Measurements from ENCODE around the gene WFDC5.

DNA sequence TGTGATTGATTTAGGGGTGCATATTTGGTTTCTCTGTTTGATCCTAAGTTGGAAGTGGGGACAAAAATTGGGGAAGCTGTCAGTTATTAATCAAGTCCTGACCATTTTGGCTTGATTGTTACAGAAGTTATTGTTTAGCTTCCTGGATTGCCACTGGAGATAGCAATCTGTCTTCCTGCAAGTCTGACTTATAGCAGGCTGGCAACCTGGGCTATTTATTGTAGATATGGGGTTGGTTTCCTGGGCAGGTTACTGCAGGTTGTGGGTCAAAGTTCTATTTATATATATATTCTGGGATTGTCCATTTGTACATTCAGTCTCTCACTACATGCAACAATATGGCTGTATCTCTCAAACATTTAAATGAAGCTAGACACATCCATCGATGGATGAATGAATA, 31.8 kb downstream of the WFDC5 start:
- TF ChIP-seq, protein P1, sequence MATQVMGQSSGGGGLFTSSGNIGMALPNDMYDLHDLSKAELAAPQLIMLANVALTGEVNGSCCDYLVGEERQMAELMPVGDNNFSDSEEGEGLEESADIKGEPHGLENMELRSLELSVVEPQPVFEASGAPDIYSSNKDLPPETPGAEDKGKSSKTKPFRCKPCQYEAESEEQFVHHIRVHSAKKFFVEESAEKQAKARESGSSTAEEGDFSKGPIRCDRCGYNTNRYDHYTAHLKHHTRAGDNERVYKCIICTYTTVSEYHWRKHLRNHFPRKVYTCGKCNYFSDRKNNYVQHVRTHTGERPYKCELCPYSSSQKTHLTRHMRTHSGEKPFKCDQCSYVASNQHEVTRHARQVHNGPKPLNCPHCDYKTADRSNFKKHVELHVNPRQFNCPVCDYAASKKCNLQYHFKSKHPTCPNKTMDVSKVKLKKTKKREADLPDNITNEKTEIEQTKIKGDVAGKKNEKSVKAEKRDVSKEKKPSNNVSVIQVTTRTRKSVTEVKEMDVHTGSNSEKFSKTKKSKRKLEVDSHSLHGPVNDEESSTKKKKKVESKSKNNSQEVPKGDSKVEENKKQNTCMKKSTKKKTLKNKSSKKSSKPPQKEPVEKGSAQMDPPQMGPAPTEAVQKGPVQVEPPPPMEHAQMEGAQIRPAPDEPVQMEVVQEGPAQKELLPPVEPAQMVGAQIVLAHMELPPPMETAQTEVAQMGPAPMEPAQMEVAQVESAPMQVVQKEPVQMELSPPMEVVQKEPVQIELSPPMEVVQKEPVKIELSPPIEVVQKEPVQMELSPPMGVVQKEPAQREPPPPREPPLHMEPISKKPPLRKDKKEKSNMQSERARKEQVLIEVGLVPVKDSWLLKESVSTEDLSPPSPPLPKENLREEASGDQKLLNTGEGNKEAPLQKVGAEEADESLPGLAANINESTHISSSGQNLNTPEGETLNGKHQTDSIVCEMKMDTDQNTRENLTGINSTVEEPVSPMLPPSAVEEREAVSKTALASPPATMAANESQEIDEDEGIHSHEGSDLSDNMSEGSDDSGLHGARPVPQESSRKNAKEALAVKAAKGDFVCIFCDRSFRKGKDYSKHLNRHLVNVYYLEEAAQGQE (IDR thresholded peaks at IDR 0.05; ENCODE audit: borderline replicate concordance), result no peak
- TF ChIP-seq, protein P1 (CRISPR knock-in tag; IDR thresholded peaks at IDR 0.05; ENCODE audit: low read depth), result no peak
- no peak for TF ChIP-seq ZNF274 (IDR thresholded peaks at IDR 0.05; ENCODE audit: borderline replicate concordance, low read depth, low read length)

Measured in K562 (cell line).